ENCODE results near the gene AHR. TPM values are rescaled to one million over a fixed set of nuclear protein-coding genes. Genes with fewer than 3 reads are reported as not detected.

The AHR gene
- total RNA-seq, result 72.7 TPM

- DNase-seq, result peak; percentile 93
These were observed at the start of gene AHR for GRCh38 chr7:17298102-17298839. AHR (plus strand) TSS chr7:17298652; CDS start chr7:17299265, 613 bp downstream.

- DNase-seq, result no peak
These were observed 44.6 kb upstream of the AHR start for GRCh38 chr7:17253885-17254284.

GRCh38 chr7:17255926-17256325 lies 42.5 kb upstream of the AHR start:
- no peak for DNase-seq

- no peak for DNase-seq
These were observed 42.1 kb upstream of the AHR start for GRCh38 chr7:17256375-17256774.

- no peak for DNase-seq
These were observed 31.9 kb upstream of the AHR start for GRCh38 chr7:17266565-17266964.

- DNase-seq, result no peak
These were observed 28.9 kb upstream of the AHR start for GRCh38 chr7:17269341-17270221.

- no peak for DNase-seq
These were observed 23.8 kb upstream of the AHR start for GRCh38 chr7:17274551-17275245.

- peak; percentile 83 for DNase-seq
These were observed 22.4 kb upstream of the AHR start for GRCh38 chr7:17275749-17276671.

- peak; percentile 89 for DNase-seq
These were observed 19.4 kb upstream of the AHR start for GRCh38 chr7:17279061-17279460.

- peak; percentile 84 for DNase-seq
These were observed 9.3 kb upstream of the AHR start for GRCh38 chr7:17289074-17289645.

GRCh38 chr7:17292843-17293242 lies 5.6 kb upstream of the AHR start:
- DNase-seq, result no peak

GRCh38 chr7:17293481-17293880 lies 5.0 kb upstream of the AHR start:
- DNase-seq, result no peak

- no peak for DNase-seq
These were observed 1.2 kb upstream of the AHR start for GRCh38 chr7:17297243-17297642.

- DNase-seq, result peak; percentile 50
These were observed 509 bp downstream of the AHR start for GRCh38 chr7:17298840-17299482.

GRCh38 chr7:17299483-17299991 lies 1.1 kb downstream of the AHR start:
- DNase-seq, result peak; percentile 52

- no peak for DNase-seq
These were observed 1.6 kb downstream of the AHR start for GRCh38 chr7:17300012-17300411.

- DNase-seq, result no peak
These were observed 2.0 kb downstream of the AHR start for GRCh38 chr7:17300437-17300836.

- peak; percentile 71 for DNase-seq
These were observed 3.3 kb downstream of the AHR start for GRCh38 chr7:17301471-17302456.

- DNase-seq, result peak; percentile 45
These were observed 4.2 kb downstream of the AHR start for GRCh38 chr7:17302575-17303142.

Data from tongue (tissue), 2 donors.